ENCODE measurements around the gene CYP27A1.

Gene CYP27A1

DNA sequence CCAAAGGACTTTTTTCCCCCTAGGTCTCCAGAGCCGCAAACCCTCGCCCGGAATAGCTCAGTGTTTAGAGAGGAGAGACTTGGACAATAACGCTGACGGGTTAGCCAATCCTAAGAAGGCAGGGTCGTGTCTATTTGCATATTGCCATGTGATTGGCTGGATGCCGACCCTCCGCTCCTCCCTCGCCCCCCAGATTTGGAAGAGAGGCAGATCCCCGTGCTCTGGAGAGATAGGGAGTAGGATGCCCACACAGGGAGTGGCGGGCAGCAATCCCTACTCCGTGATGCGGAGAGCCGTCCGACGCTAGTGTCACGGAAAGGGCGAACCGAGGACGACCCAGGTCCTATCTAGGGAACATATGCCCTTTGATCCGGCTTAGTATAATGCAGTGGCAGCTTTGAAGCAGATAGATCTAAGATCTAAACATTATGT, 79.0 kb downstream of the CYP27A1 start:
- DNase-seq (ENCODE audit: low read depth) = peak; percentile 92
- no peak for TF ChIP-seq POLR2A (IDR thresholded peaks at IDR 0.05; ENCODE audit: extremely low read depth, insufficient read length)
- TF ChIP-seq, protein P1, sequence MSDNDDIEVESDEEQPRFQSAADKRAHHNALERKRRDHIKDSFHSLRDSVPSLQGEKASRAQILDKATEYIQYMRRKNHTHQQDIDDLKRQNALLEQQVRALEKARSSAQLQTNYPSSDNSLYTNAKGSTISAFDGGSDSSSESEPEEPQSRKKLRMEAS (IDR thresholded peaks at IDR 0.05; ENCODE audit: low read depth, low read length) = peak; percentile 57
- H3K4me3 ChIP-seq (ENCODE audit: low read depth, low read length) = no peak overlapping the region

DNA sequence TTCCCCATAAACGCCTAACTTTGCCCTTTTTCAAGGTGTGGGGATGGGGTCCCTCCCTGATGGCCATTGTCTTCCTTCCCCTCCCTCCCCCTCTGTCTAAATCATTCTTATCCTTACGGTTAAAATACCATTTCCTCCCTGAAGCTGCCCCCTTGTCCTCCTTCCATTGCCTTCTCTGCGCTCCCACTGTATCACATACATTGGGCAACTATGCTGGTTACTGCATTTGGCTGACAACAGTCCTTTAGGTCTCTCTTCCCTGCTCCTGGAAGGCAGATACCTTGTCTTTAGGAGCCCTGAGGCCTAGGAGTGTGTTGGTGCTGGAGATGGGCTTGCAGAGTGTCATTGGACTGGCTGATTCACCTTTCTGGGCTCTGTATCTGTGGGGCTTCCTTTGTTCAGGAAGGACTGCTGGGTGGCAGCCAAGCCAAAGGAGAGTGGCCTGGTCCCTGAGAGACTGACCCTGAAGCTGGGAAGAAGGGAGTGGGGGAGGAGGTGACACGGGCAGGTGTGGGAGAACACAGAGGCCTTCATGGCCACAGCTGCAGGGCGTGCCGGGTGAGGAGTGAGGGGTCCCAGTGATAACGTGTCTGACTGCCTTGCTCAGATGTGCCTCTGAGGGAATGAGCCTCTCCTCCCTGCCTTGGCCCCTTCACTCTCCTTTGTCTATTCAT, 79.8 kb downstream of the CYP27A1 start:
- no peak overlapping the region for H3K4me3 ChIP-seq (ENCODE audit: low read depth, low read length)
- DNase-seq (ENCODE audit: low read depth) = peak; percentile 54
- TF ChIP-seq POLR2A (IDR thresholded peaks at IDR 0.05; ENCODE audit: extremely low read depth, insufficient read length) = no peak
- TF ChIP-seq, protein P2, sequence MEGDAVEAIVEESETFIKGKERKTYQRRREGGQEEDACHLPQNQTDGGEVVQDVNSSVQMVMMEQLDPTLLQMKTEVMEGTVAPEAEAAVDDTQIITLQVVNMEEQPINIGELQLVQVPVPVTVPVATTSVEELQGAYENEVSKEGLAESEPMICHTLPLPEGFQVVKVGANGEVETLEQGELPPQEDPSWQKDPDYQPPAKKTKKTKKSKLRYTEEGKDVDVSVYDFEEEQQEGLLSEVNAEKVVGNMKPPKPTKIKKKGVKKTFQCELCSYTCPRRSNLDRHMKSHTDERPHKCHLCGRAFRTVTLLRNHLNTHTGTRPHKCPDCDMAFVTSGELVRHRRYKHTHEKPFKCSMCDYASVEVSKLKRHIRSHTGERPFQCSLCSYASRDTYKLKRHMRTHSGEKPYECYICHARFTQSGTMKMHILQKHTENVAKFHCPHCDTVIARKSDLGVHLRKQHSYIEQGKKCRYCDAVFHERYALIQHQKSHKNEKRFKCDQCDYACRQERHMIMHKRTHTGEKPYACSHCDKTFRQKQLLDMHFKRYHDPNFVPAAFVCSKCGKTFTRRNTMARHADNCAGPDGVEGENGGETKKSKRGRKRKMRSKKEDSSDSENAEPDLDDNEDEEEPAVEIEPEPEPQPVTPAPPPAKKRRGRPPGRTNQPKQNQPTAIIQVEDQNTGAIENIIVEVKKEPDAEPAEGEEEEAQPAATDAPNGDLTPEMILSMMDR (IDR thresholded peaks at IDR 0.05; ENCODE audit: low read depth, low read length) = no peak
- no peak for TF ChIP-seq MYC (IDR thresholded peaks at IDR 0.05; ENCODE audit: low read depth, low read length)
- TF ChIP-seq, protein P1 (IDR thresholded peaks at IDR 0.05; ENCODE audit: low read depth, low read length) = no peak

DNA sequence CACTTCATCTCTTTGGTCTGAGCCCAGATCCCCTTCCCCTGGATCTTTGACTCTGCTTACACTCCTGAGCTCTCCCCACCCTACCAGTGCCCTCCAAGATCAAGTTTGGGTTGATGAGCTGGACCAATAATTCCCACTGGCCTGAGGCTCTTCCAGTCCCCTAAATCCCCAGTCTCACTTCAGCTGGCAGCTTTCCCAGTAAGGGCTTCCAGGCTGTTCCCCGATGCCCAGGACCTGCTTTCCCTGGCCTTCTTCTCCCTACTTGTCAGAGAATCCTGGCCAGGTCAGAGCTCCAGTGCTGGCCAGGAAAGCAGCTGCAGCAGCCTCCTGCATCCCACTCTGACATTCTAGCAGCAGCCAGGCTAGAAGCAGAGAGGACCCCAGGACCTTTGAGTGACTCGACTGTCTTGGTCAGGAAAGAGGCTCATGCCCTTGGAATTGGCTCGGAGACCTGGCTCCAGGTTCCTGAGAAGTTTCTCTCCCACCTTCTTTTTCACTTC, 81.1 kb downstream of the CYP27A1 start:
- TF ChIP-seq MYC (IDR thresholded peaks at IDR 0.05; ENCODE audit: low read depth, low read length) (no peak), POLR2A (IDR thresholded peaks at IDR 0.05; ENCODE audit: extremely low read depth, insufficient read length) (no peak)
- TF ChIP-seq, protein P1 (IDR thresholded peaks at IDR 0.05; ENCODE audit: low read depth, low read length) = no peak
- TF ChIP-seq, protein P2 (IDR thresholded peaks at IDR 0.05; ENCODE audit: low read depth, low read length) = no peak
- no peak overlapping the region for H3K4me3 ChIP-seq (ENCODE audit: low read depth, low read length)
- no peak for DNase-seq (ENCODE audit: low read depth)

Measured in NB4 (cell line).